HG03520 (cell line): ENCODE data around the gene ATCAY.
"Not testable (repeated sequence)": the region's sequence is repeated elsewhere in the genome, so short reads cannot be mapped to it uniquely, and the experiment has no call there.

Experiments
- ATAC-seq: cut with Tn5 transposase; IDR thresholded peaks from one replicate; pipeline ENCODE4 v1.9.1; 2021; ENCODE audit warnings: mild to moderate bottlenecking, moderate library complexity; ENCODE audit not compliant: unreplicated experiment

ATCAY gene

DNA sequence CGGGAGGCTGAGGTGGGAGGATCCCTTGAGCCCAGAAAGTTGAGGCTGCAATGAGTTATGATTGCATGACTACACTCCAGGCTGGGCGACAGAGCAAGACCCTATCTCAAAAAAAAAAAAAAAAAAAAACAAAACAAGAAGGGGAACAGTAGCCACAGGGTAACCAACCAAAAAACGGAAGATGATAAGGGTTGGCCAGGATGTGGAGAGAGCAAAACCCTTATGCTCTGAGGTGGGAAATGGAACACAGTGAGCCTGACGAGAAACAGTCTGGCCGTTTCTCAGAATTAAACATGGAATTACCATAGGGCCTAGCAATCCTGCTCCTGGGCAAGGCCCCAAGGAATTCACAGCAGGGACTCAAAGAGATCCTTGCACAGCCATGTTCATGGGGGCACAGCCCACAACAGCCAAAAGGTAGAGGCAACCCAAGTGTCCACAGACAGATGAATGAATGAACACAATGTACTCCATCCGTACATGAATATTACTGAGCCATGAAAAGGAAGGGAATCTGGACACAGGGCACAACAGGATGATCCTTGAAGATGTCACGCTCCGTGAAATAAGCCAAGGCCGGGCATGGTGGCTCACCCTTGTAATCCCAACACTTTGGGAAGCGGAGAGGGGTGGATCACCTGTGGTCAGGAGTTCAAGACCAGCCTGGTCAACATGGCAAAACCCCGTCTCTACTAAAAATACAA lies 63.7 kb downstream of the ATCAY start:
- no peak for ATAC-seq

DNA sequence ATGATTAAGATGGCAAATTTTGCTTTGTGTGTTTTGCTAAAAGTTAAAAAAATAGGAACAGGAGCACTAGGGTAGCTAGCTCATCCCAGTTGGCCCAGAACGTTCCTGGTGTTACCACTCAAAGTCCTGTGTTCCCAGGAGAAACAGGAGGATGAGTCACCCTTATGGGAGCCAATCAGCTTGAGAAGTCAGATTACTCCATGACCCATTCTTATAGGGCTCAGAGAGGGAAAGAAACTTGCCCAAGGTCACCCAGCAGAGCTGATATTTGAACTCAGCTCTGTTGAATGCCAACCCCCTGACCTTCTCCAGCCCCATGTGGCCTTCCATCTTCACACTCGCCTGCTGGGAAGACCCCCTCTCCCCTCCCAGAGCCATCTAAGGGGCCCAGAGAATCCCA lies 65.4 kb downstream of the ATCAY start:
- ATAC-seq: no peak

DNA sequence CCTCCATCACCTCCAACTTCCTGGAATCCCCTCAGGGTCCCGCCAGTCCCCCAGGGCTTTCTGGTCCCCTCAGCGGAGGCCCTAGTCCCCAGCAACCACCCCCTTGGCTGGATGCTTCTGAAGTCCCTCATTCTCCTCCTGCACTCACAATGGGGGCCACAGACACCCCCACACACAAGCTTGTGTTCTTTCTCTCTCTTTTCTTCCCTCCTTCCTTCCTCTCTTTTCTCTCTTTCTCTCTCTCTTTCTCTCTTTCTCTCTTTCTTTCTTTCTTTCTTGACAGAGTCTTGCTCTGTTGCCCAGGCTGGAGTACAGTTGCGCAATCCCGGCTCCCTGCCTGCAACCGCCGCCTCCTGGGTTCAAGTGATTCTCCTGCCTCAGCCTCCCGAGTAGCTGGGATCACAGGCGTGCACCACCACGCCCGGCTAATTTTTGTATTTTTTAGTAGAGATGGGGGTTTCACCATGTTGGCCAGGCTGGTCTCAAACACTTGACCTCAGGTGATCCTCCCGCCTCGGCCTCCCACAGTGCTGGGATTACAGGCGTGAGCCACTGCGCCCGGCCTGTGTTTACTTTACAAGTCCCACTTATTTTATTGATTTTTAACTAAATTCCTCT lies 66.9 kb downstream of the ATCAY start:
- not testable (repeated sequence) for ATAC-seq

GRCh38 chr19:3949294-3949693 lies 68.8 kb downstream of the ATCAY start:
- ATAC-seq: no peak

GRCh38 chr19:3949997-3950859 lies 69.7 kb downstream of the ATCAY start:
- no peak for ATAC-seq

- ATAC-seq: no peak
These were observed 70.7 kb downstream of the ATCAY start for GRCh38 chr19:3950871-3951861.

- ATAC-seq: not testable (repeated sequence)
These were observed 72.3 kb downstream of the ATCAY start for GRCh38 chr19:3952755-3953276.

- no peak for ATAC-seq
These were observed 73.6 kb downstream of the ATCAY start for GRCh38 chr19:3954107-3954506.

GRCh38 chr19:3955276-3955675 lies 74.8 kb downstream of the ATCAY start:
- not testable (repeated sequence) for ATAC-seq

DNA sequence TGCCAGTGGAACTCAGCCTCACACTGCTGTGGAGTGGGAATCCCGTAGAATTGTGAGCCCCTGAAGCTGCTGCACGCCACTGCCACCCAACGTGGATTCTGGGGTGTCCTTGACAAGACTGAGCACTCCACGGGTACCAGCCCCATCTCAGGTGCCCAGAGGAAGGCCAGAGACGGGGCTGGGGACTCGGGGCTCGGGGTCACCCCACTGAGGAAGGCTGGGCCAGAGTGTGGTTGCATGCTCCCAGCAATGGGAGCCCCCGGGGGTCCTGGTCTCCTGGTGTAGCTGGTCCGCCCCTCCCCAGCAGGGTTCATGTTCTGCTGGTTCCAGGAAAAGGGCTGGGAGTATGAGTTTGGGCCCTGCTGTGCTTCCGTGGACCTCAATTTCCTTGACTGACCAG lies 75.2 kb downstream of the ATCAY start:
- no peak for ATAC-seq

DNA sequence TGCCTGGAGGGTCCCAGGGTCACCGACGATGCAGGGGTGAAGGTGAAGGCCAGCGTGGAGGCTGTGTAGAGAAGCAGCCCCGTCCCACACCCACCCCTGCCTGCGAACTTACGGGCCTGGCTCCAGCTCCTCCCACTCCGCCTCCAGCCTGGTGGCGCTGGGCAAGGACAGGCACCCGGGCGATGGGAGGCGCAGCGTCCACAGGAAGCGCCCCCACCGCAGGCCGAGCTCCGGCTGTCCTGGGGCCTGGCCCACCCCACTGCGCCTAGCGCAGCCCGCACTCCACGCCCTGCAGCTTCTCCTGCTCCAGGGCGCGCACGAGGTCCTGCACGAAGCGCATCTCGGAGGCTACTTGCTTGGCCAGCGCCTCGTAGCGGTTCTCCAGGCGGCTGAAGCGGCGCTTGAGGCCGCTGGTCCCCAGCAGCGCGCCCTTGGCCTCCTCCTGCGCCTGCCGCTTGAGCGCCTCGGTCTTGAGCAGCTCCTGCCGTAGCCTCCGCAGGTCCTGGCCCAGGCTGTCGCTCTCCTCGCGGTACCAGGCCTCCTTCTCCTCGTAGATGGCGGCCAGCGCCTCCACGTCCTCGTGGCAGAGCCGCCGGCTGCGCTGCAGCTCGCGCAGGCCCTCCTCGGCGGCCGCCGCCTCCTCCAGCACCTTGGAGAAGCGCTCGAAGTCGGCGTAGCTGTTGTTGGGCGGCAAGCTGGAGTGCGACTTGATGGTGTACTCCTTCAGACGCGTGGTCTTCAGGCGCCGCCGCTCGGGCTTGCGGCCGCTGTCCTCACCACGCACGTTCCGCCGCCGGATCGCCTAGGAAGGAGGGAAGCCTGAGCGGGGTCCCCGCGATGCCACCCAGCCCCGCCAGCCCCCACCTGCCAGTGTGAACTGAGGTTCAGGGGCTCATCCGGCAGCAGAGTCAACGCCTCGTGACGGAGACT lies 78.6 kb downstream of the ATCAY start:
- no peak for ATAC-seq

DNA sequence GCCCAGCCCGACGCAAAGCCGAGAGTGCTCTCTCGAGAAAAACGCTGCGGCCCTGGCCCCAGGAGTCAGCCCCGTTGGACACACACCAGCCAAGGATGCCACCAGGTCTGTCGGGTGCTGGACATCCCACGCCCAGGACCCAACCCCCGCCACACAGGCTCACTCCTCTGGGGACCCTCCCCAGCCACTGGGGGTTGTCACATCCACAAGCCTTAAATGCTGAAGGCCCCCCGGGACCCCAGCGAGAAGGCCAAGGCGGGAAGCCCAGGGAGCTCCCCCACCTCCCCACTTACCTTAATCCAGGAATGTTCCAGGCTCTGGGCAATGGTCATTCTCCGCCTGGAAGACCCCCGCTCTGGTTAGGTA lies 79.3 kb downstream of the ATCAY start:
- no peak for ATAC-seq

DNA sequence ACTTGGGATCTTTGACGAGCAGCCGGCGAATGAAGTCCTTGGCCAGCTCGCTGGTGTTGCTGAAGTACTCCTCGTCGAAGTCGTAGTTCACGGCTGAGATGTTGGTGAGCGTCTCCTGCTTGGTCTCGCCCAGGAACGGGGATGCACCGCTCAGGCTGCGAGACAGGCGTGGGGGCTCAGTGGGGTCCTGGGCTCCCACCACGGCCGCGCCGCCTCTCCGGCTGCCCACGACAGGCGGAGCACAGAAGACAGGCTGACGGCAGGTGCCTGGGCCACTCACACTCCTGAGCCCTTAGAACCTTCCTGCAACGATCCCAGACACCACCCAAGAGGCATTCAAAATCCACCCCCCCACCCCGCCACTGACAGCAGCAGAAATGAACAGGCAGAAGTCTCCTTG lies 80.5 kb downstream of the ATCAY start:
- no peak for ATAC-seq

- no peak for ATAC-seq
These were observed 83.2 kb downstream of the ATCAY start for GRCh38 chr19:3963458-3964255.

- ATAC-seq: no peak
These were observed 84.0 kb downstream of the ATCAY start for GRCh38 chr19:3964256-3965194.

- ATAC-seq: no peak
These were observed 85.8 kb downstream of the ATCAY start for GRCh38 chr19:3966051-3967017.
